Upper lobe of left lung (tissue), 4 donors: ENCODE data around the gene TTC28.

Source experiments
- POLR2AphosphoS5 ChIP-seq, 2 donors: sonication (generic); formaldehyde crosslinking; IDR thresholded peaks; one replicate each; pipeline ENCODE4 v1.5.1; 2017; ENCODE audit warnings: antibody characterized with exemption in 2 of 2
- TF ChIP-seq, protein P1 (sequence below), 6 experiments: fragments of 450-650 bp in 4 of 6; fragments of 200-600 bp in 2 of 6; sonication (generic) in 2 of 6; IDR thresholded peaks; one replicate each; pipeline ENCODE4 v1.5.1; 2016 to 2019; ENCODE audit warnings: antibody characterized with exemption in 6 of 6

DNA sequence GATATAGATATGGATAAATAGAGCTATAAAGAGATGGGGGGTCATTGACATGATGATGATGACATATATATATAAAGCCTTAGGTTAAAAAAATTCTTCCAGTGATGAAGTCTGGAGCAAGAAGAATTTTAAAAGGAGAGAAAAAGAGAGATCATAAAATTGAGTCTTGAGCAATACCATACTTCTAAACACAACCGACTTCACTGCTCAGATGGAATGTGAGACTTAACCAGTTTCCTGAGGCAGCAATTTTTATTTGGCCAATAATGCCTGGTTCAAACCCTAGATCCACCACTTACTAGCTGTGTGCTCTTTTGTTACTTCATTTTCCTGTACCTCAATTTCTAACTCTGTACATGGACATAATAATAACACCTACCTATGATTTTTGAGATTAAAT is 229.5 kb downstream of the TTC28 start:
- TF ChIP-seq POLR2AphosphoS5 (IDR thresholded peaks at IDR 0.05) = no peak
- TF ChIP-seq, protein P1, sequence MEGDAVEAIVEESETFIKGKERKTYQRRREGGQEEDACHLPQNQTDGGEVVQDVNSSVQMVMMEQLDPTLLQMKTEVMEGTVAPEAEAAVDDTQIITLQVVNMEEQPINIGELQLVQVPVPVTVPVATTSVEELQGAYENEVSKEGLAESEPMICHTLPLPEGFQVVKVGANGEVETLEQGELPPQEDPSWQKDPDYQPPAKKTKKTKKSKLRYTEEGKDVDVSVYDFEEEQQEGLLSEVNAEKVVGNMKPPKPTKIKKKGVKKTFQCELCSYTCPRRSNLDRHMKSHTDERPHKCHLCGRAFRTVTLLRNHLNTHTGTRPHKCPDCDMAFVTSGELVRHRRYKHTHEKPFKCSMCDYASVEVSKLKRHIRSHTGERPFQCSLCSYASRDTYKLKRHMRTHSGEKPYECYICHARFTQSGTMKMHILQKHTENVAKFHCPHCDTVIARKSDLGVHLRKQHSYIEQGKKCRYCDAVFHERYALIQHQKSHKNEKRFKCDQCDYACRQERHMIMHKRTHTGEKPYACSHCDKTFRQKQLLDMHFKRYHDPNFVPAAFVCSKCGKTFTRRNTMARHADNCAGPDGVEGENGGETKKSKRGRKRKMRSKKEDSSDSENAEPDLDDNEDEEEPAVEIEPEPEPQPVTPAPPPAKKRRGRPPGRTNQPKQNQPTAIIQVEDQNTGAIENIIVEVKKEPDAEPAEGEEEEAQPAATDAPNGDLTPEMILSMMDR (IDR thresholded peaks at IDR 0.05) = no peak
